ENCODE results near the gene PRUNE1. TPM values are rescaled to one million over a fixed set of nuclear protein-coding genes. Genes with fewer than 3 reads are reported as not detected.

Gene PRUNE1
- total RNA-seq, 2 experiments from 2014 or later, result 13.8 to 16.6 TPM

- CTCF ChIA-PET, result interaction anchor here (0.9 kb wide), 1 partner anchor 22 kb away, joined by 3 read pairs; no protein-coding TSS in a partner anchor
Measured at GRCh38 chr1:151011154-151011850, 3.1 kb downstream of the PRUNE1 start.

GRCh38 chr1:151012684-151013471 lies 4.6 kb downstream of the PRUNE1 start:
- no peaks in the 10 kb centered on the region for H3K27me3 Mint-ChIP-seq
- H3K36me3 Mint-ChIP-seq (ENCODE audit: low read depth), result peaks cover 3% of the 10 kb centered on the region
- POLR2A ChIA-PET, result interaction anchor here (2.0 kb wide), 1 partner anchor 35 kb away, joined by 6 read pairs; the partner anchor contains the start of gene C1orf56
- no peak overlapping the region for H3K4me3 Mint-ChIP-seq
- no peak overlapping the region for H3K27ac Mint-ChIP-seq
- no peaks in the 10 kb centered on the region for H3K9me3 Mint-ChIP-seq
- CTCF ChIA-PET, result no interaction called here
- H3K4me1 Mint-ChIP-seq, result peaks cover 34% of the 10 kb centered on the region
- no peak for DNase-seq

More at GRCh38 chr1:151011154-151011850, 3.1 kb downstream of the PRUNE1 start:
- no peak for DNase-seq
- Mint-ChIP-seq H3K4me1 (peaks cover 50% of the 10 kb centered on the region), H3K4me3 (no peak overlapping the region), H3K27me3 (no peaks in the 10 kb centered on the region), H3K9me3 (no peaks in the 10 kb centered on the region), H3K27ac (no peak overlapping the region), H3K36me3 (ENCODE audit: low read depth) (peaks cover 3% of the 10 kb centered on the region)
- POLR2A ChIA-PET, result interaction anchor here (1.0 to 2.0 kb wide), 3 partner anchors 35 to 146 kb away, joined by 3 to 6 read pairs (median 4); partner anchors contain the start of genes C1orf56 and TNFAIP8L2

DNA sequence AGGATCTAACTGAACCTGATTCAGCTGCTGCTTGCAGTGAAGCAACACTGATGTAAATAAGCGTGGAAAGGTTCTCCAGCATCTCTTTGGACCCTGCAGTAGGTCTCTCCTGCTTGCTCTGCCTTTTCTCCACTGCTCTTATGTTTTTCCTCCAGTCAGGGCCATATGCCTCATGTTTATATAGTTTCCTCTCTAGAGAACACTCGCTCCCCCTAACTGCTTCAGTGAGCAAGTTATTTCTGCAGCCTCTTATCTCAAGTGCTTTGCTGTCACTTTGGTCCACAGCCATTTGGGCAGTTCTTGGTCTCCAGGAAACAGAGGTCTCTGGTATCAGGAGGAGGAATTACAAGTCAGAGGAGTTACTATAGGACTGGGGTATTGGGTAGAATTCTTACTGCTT lies 5.3 kb downstream of the PRUNE1 start:
- ChIA-PET POLR2A (no interaction called here), CTCF (interaction anchor here (1.1 kb wide), 1 partner anchor 38 kb away, joined by 3 read pairs; no protein-coding TSS in a partner anchor)
- Mint-ChIP-seq H3K27me3 (no peaks in the 10 kb centered on the region), H3K4me3 (no peak overlapping the region), H3K9me3 (no peaks in the 10 kb centered on the region), H3K4me1 (peaks cover 29% of the 10 kb centered on the region), H3K27ac (no peak overlapping the region), H3K36me3 (ENCODE audit: low read depth) (peaks cover 5% of the 10 kb centered on the region)
- no peak for DNase-seq

DNA sequence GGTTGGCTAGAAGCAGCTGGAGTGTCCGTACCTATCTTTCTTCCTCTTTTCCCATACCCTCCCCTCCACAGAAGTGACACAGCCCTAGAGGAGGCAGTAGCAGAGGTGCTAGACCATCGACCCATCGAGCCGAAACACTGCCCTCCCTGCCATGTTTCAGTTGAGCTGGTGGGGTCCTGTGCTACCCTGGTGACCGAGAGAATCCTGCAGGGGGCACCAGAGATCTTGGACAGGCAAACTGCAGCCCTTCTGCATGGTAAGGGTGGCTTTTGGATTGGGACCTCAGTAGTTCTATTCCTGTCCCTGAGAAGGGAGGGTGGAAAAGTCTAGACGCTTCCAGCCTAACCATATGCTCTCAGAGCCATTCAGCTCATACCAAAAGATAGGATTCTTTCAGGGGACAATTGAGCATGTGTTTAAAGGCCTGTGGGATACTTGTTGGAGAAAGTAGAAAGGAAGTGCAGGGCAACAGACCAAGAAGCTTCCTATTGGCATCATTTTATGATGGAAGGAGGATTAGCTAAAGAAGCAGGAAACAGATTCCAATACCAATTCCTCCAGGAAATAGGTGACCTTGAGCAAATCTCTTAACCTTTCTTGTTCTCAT lies 16.4 kb downstream of the PRUNE1 start:
- ChIA-PET POLR2A (interaction anchor here (0.6 to 2.6 kb wide), 11 partner anchors 16 to 142 kb away, joined by 3 to 15 read pairs (median 5); partner anchors contain the start of genes C1orf56, CDC42SE1, GABPB2 and LYSMD1), CTCF (interaction anchor here (0.6 to 2.9 kb wide), 36 partner anchors 12 to 276 kb away, joined by 3 to 51 read pairs (median 4); partner anchors contain the start of genes BNIPL, C1orf56, CDC42SE1 and GABPB2)
- H3K36me3 Mint-ChIP-seq (ENCODE audit: low read depth), result peaks cover 25% of the 10 kb centered on the region
- H3K27ac Mint-ChIP-seq, result peak overlapping the region; percentile 62
- H3K4me1 Mint-ChIP-seq, result peaks cover 6% of the 10 kb centered on the region
- peak overlapping the region; percentile 18 for H3K4me3 Mint-ChIP-seq
- H3K9me3 Mint-ChIP-seq, result no peaks in the 10 kb centered on the region
- H3K27me3 Mint-ChIP-seq, result no peaks in the 10 kb centered on the region
- DNase-seq, result peak; percentile 87

DNA sequence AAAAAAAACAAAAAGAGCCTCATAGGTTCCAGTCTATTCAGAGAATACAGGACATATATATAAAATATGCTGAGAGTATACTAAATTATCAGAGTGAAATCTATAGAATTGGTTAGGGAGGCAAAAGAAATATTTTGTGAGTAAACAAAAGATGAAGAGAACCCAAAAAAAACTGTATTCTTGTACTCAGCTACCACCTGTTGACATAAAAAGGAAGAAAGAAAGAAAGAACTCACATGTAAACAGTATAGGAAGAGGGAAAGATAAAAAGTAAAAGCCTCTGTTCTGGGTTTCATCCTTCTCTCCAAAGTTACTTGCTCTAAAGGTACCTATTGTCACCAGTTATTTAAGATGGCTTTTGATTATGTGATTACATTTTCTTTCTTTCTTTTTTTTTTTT lies 18.2 kb downstream of the PRUNE1 start:
- H3K36me3 Mint-ChIP-seq (ENCODE audit: low read depth), result peaks cover 31% of the 10 kb centered on the region
- peaks cover 6% of the 10 kb centered on the region for H3K4me1 Mint-ChIP-seq
- H3K27ac Mint-ChIP-seq, result no peak overlapping the region
- no peak for DNase-seq
- ChIA-PET CTCF (interaction anchor here (0.7 to 2.9 kb wide), 5 partner anchors 17 to 130 kb away, joined by 3 to 51 read pairs (median 5); partner anchors contain the start of genes CDC42SE1 and TNFAIP8L2), POLR2A (interaction anchor here (0.7 kb wide), 1 partner anchor 96 kb away, joined by 3 read pairs; no protein-coding TSS in a partner anchor)
- H3K27me3 Mint-ChIP-seq, result no peaks in the 10 kb centered on the region
- H3K9me3 Mint-ChIP-seq, result no peaks in the 10 kb centered on the region
- H3K4me3 Mint-ChIP-seq, result no peak overlapping the region

GRCh38 chr1:151032164-151032563 lies 23.9 kb downstream of the PRUNE1 start:
- Mint-ChIP-seq H3K36me3 (ENCODE audit: low read depth) (peaks cover 42% of the 10 kb centered on the region), H3K27ac (no peak overlapping the region), H3K9me3 (no peaks in the 10 kb centered on the region), H3K4me3 (no peak overlapping the region), H3K27me3 (no peaks in the 10 kb centered on the region), H3K4me1 (no peaks in the 10 kb centered on the region)
- DNase-seq, result no peak
- CTCF ChIA-PET, result interaction anchor here (1.6 kb wide), 1 partner anchor 36 kb away, joined by 3 read pairs; no protein-coding TSS in a partner anchor
- POLR2A ChIA-PET, result no interaction called here

GRCh38 chr1:151035167-151035566 lies 26.9 kb downstream of the PRUNE1 start:
- Mint-ChIP-seq H3K4me1 (no peaks in the 10 kb centered on the region), H3K36me3 (ENCODE audit: low read depth) (peaks cover 30% of the 10 kb centered on the region), H3K27ac (no peak overlapping the region), H3K9me3 (no peaks in the 10 kb centered on the region), H3K4me3 (no peak overlapping the region), H3K27me3 (no peaks in the 10 kb centered on the region)
- no peak for DNase-seq
- POLR2A ChIA-PET, result interaction anchor here (1.3 kb wide), 1 partner anchor 23 kb away, joined by 3 read pairs; no protein-coding TSS in a partner anchor
- CTCF ChIA-PET, result no interaction called here

DNA sequence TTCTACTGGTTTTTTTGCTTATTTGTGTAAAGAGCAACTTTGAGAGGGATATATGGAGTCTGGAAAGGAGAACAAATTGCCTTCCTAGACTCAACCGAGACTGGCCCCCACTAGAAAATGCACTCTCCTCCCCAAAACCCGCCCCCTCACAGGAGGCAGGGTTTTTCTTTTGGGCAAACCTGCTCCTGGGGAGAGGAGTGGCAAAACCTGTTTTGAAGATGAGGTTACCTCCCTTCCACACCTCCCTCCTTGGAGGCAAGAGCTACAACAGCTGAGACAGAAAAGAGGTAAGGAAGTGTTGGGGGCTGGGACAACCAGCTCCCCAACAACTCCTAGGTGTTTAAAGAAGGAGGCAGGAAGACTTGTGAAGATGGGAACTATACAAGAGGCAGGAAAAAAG lies 28.1 kb downstream of the PRUNE1 start, which contains the start of gene BNIPL:
BNIPL (plus strand) TSS at position 231 of the 400 bp plus-strand sequence; CDS start at position 371, 140 bp downstream.
- H3K4me1 Mint-ChIP-seq, result no peaks in the 10 kb centered on the region
- no peaks in the 10 kb centered on the region for H3K9me3 Mint-ChIP-seq
- ChIA-PET POLR2A (interaction anchor here (1.1 kb wide), 1 partner anchor 11 kb away, joined by 3 read pairs; the partner anchor contains the start of gene C1orf56), CTCF (interaction anchor here (0.7 kb wide), 1 partner anchor 12 kb away, joined by 3 read pairs; no protein-coding TSS in a partner anchor)
- no peak for DNase-seq
- H3K27ac Mint-ChIP-seq, result no peak within 1 kb of the TSS
- H3K27me3 Mint-ChIP-seq, result no peaks in the 10 kb centered on the region
- peaks cover 25% of the 10 kb centered on the region for H3K36me3 Mint-ChIP-seq (ENCODE audit: low read depth)
- no peak within 1 kb of the TSS for H3K4me3 Mint-ChIP-seq

GRCh38 chr1:151037032-151037431 lies 28.8 kb downstream of the PRUNE1 start:
- ChIA-PET POLR2A (interaction anchor here (1.1 kb wide), 1 partner anchor 11 kb away, joined by 3 read pairs; the partner anchor contains the start of gene C1orf56), CTCF (interaction anchor here (0.7 kb wide), 1 partner anchor 12 kb away, joined by 3 read pairs; no protein-coding TSS in a partner anchor)
- Mint-ChIP-seq H3K4me3 (no peak overlapping the region), H3K27ac (no peak overlapping the region), H3K9me3 (no peaks in the 10 kb centered on the region), H3K36me3 (ENCODE audit: low read depth) (peaks cover 22% of the 10 kb centered on the region), H3K4me1 (no peaks in the 10 kb centered on the region), H3K27me3 (no peaks in the 10 kb centered on the region)
- DNase-seq, result no peak

DNA sequence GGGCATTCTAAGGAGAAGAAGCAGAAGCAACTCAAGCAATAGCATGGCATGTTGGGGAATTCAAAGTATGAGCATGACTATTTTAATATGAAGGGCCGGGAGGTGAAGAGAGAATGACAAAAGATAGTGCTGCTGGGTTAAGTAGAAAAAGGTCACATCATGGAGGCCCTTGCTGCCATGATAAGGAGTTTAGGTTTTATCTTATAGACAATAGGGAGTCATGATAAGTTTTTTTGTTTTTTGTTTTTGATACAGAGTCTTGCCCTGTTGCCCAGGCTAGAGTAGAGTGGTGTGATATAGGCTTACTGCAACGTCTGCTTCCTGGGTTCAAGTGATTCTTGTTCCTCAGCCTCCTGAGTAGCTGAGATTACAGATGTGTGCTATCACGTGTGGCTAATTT lies 31.3 kb downstream of the PRUNE1 start:
- no peaks in the 10 kb centered on the region for H3K9me3 Mint-ChIP-seq
- no peak overlapping the region for H3K4me3 Mint-ChIP-seq

DNA sequence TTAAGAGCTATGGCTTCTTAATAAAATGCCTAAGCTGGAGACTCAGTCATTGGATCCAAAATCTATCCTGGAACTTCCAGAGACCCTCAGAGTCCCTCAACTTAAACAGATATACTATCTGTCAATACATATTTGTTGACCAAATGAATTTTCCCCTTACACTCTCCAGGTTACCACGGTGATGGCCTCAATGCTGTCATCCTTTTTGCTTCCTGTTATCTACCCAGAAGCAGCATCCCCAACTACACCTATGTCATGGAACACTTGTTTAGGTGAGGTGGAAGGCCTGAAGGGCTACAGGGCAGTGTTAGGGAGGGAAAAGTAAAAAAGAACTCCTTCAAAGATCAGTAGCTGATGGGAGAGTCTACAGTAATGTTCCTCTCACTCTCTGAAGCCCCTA lies 34.9 kb downstream of the PRUNE1 start:
- no peak overlapping the region for H3K27ac Mint-ChIP-seq
- ChIA-PET POLR2A (interaction anchor here (0.9 to 4.1 kb wide), 5 partner anchors 12 to 37 kb away, joined by 3 to 25 read pairs (median 3); no protein-coding TSS in a partner anchor), CTCF (interaction anchor here (0.9 to 1.7 kb wide), 4 partner anchors 12 to 57 kb away, joined by 3 to 11 read pairs (median 4); no protein-coding TSS in a partner anchor)
- no peaks in the 10 kb centered on the region for H3K27me3 Mint-ChIP-seq
- H3K36me3 Mint-ChIP-seq (ENCODE audit: low read depth), result no peaks in the 10 kb centered on the region
- peaks cover 27% of the 10 kb centered on the region for H3K4me1 Mint-ChIP-seq
- DNase-seq, result peak; percentile 23
- H3K4me3 Mint-ChIP-seq, result no peak overlapping the region
- no peaks in the 10 kb centered on the region for H3K9me3 Mint-ChIP-seq

More for the DNA sequence above, 31.3 kb downstream of the PRUNE1 start:
- CTCF ChIA-PET, result interaction anchor here (1.0 to 2.0 kb wide), 2 partner anchors 15 to 18 kb away, joined by 3 to 6 read pairs; no protein-coding TSS in a partner anchor
- Mint-ChIP-seq H3K27ac (no peak overlapping the region), H3K27me3 (no peaks in the 10 kb centered on the region), H3K36me3 (ENCODE audit: low read depth) (peaks cover 12% of the 10 kb centered on the region), H3K4me1 (peaks cover 10% of the 10 kb centered on the region)
- POLR2A ChIA-PET, result interaction anchor here (1.0 kb wide), 1 partner anchor 9 kb away, joined by 3 read pairs; no protein-coding TSS in a partner anchor
- no peak for DNase-seq

GRCh38 chr1:151047591-151047924 lies 39.3 kb downstream of the PRUNE1 start, which contains the start of gene C1orf56:
Gene C1orf56 (plus strand): TSS chr1:151047751. CDS start chr1:151047848, 97 bp downstream.
- Mint-ChIP-seq H3K4me1 (peaks cover 61% of the 10 kb centered on the region), H3K27me3 (no peaks in the 10 kb centered on the region), H3K27ac (peak within 1 kb of the TSS; percentile 79), H3K4me3 (peak within 1 kb of the TSS; percentile 82), H3K9me3 (no peaks in the 10 kb centered on the region), H3K36me3 (ENCODE audit: low read depth) (peaks cover 26% of the 10 kb centered on the region)
- ChIA-PET POLR2A (interaction anchor here (0.8 to 7.7 kb wide), 14 partner anchors 10 to 234 kb away, joined by 3 to 148 read pairs (median 4); partner anchors contain the start of genes BNIPL, CDC42SE1, GABPB2 and MINDY1), CTCF (interaction anchor here (0.7 to 3.9 kb wide), 11 partner anchors 9 to 109 kb away, joined by 3 to 48 read pairs (median 3); partner anchors contain the start of genes CDC42SE1, MLLT11 and TNFAIP8L2)
- peak; percentile 53 for DNase-seq
